Measurements from ENCODE around the gene C4orf51.

DNA sequence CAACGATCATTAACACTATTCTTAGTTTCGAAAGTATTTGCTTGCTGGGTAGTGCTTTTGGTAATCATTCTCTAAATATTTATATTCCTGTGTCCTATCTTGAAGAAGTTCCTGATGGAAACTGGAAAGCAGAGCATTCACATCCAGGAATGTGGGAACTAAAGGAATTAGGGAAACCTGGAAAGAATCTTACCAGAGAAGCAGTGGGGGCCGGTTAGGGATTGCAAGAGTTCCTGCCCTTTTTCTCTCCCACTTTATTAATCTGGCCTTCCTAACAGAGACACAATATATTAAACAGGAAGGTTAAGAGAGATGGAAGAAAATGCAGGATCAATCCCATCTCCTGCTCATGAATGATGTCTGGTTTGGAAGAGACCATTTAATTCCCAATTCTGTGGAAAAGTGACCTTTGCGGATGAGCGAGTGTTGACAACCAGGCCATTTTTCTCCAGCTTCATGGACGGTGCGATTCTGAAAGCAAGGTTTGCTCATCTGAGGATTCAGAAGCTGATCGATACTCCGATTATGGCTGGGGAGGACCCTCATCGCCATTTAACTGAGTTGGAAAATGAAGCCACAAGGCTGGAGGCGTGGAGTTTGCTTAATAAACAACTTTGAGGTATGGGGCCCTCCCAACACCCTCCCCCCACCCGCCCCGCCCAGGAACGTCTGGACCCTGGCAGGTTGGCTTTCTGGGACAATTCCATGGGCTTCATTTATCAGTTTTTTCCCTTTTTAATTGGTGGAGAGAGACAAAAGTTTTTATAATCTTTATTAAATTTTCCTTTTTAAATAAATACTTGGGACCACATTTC is 52.3 kb downstream of the C4orf51 start:
- TF ChIP-seq ETV6 (CRISPR knock-in tag; IDR thresholded peaks at IDR 0.05) (no peak), JUN (CRISPR knock-in tag; IDR thresholded peaks at IDR 0.05) (no peak), ZNF396 (CRISPR knock-in tag; IDR thresholded peaks at IDR 0.05; ENCODE audit: borderline replicate concordance) (no peak), NFE2L1 (CRISPR knock-in tag; IDR thresholded peaks at IDR 0.05) (no peak), ZNF263 (CRISPR knock-in tag; IDR thresholded peaks at IDR 0.05; ENCODE audit: low read depth) (no peak), TEAD4 (CRISPR knock-in tag; IDR thresholded peaks at IDR 0.05) (no peak), CBFB (CRISPR knock-in tag; IDR thresholded peaks at IDR 0.05; ENCODE audit: low read depth) (no peak), RELA (CRISPR knock-in tag; IDR thresholded peaks at IDR 0.05; ENCODE audit: borderline replicate concordance) (no peak), ELF4 (CRISPR knock-in tag; IDR thresholded peaks at IDR 0.05; ENCODE audit: low read depth) (no peak)
- TF ChIP-seq, protein P1, sequence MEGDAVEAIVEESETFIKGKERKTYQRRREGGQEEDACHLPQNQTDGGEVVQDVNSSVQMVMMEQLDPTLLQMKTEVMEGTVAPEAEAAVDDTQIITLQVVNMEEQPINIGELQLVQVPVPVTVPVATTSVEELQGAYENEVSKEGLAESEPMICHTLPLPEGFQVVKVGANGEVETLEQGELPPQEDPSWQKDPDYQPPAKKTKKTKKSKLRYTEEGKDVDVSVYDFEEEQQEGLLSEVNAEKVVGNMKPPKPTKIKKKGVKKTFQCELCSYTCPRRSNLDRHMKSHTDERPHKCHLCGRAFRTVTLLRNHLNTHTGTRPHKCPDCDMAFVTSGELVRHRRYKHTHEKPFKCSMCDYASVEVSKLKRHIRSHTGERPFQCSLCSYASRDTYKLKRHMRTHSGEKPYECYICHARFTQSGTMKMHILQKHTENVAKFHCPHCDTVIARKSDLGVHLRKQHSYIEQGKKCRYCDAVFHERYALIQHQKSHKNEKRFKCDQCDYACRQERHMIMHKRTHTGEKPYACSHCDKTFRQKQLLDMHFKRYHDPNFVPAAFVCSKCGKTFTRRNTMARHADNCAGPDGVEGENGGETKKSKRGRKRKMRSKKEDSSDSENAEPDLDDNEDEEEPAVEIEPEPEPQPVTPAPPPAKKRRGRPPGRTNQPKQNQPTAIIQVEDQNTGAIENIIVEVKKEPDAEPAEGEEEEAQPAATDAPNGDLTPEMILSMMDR (IDR thresholded peaks at IDR 0.05): no peak
- TF ChIP-seq, protein P2, sequence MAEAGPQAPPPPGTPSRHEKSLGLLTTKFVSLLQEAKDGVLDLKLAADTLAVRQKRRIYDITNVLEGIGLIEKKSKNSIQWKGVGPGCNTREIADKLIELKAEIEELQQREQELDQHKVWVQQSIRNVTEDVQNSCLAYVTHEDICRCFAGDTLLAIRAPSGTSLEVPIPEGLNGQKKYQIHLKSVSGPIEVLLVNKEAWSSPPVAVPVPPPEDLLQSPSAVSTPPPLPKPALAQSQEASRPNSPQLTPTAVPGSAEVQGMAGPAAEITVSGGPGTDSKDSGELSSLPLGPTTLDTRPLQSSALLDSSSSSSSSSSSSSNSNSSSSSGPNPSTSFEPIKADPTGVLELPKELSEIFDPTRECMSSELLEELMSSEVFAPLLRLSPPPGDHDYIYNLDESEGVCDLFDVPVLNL (CRISPR knock-in tag; IDR thresholded peaks at IDR 0.05; ENCODE audit: borderline replicate concordance, low read depth): no peak
- TF ChIP-seq, protein P3, sequence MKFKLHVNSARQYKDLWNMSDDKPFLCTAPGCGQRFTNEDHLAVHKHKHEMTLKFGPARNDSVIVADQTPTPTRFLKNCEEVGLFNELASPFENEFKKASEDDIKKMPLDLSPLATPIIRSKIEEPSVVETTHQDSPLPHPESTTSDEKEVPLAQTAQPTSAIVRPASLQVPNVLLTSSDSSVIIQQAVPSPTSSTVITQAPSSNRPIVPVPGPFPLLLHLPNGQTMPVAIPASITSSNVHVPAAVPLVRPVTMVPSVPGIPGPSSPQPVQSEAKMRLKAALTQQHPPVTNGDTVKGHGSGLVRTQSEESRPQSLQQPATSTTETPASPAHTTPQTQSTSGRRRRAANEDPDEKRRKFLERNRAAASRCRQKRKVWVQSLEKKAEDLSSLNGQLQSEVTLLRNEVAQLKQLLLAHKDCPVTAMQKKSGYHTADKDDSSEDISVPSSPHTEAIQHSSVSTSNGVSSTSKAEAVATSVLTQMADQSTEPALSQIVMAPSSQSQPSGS (CRISPR knock-in tag; IDR thresholded peaks at IDR 0.05; ENCODE audit: borderline replicate concordance, low read depth): no peak
- TF ChIP-seq, protein P4, sequence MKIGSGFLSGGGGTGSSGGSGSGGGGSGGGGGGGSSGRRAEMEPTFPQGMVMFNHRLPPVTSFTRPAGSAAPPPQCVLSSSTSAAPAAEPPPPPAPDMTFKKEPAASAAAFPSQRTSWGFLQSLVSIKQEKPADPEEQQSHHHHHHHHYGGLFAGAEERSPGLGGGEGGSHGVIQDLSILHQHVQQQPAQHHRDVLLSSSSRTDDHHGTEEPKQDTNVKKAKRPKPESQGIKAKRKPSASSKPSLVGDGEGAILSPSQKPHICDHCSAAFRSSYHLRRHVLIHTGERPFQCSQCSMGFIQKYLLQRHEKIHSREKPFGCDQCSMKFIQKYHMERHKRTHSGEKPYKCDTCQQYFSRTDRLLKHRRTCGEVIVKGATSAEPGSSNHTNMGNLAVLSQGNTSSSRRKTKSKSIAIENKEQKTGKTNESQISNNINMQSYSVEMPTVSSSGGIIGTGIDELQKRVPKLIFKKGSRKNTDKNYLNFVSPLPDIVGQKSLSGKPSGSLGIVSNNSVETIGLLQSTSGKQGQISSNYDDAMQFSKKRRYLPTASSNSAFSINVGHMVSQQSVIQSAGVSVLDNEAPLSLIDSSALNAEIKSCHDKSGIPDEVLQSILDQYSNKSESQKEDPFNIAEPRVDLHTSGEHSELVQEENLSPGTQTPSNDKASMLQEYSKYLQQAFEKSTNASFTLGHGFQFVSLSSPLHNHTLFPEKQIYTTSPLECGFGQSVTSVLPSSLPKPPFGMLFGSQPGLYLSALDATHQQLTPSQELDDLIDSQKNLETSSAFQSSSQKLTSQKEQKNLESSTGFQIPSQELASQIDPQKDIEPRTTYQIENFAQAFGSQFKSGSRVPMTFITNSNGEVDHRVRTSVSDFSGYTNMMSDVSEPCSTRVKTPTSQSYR (CRISPR knock-in tag; IDR thresholded peaks at IDR 0.05): no peak
